Prostate gland (tissue), 2 donors: Measurements from ENCODE around the gene DLL3. TPM values are rescaled to one million over a fixed set of nuclear protein-coding genes. Genes with fewer than 3 reads are reported as not detected.
A peak's percentile ranks its signal among the peaks of the same experiment; 100 is the strongest.

Experiments used
- DNase-seq: peaks from one replicate; pipeline ENCODE4 v3.0.0-alpha.2; 2019; ENCODE audit warnings: low spot score
- H3K27ac ChIP-seq, 2 donors: fragments of 200-600 bp; sonication (generic); 2 replicates each; pipeline ENCODE4 v1.5.1; 2017 to 2019
- H3K27me3 ChIP-seq: fragments of 200-600 bp; sonication (generic); replicated peaks from 2 replicates; pipeline ENCODE4 v1.5.1; 2019; ENCODE audit not compliant: insufficient read depth
- H3K36me3 ChIP-seq, 2 donors: fragments of 200-600 bp; sonication (generic); 1 replicate in 1 of 2; 2 replicates in 1 of 2; pipeline versions ENCODE4 v1.5.1 to v1.8.1; 2017 to 2019
- H3K4me1 ChIP-seq: fragments of 200-600 bp; sonication (generic); replicated peaks from 2 replicates; pipeline ENCODE4 v1.5.1; 2019
- H3K4me3 ChIP-seq, 2 donors: fragments of 200-600 bp; sonication (generic); 2 replicates each; pipeline ENCODE4 v1.5.1; 2017 to 2019
- H3K9me3 ChIP-seq: fragments of 200-600 bp; sonication (generic); 2 replicates; pipeline ENCODE4 v1.5.1; 2017
- CTCF ChIP-seq, 4 experiments: fragments of 200-600 bp in 2 of 4; fragments of 450-650 bp in 2 of 4; sonication (generic) in 2 of 4; IDR thresholded peaks; 1 replicate in 3 of 4; 2 replicates in 1 of 4; pipeline ENCODE4 v1.5.1; 2016 to 2019; ENCODE audit warnings: antibody characterized with exemption in 4 of 4, mild to moderate bottlenecking in 2 of 4, moderate library complexity in 2 of 4
- POLR2A ChIP-seq: fragments of 450-650 bp; IDR thresholded peaks from one replicate; pipeline ENCODE4 v1.6.1; 2016; ENCODE audit warnings: antibody characterized with exemption, mild to moderate bottlenecking
- POLR2AphosphoS5 ChIP-seq: sonication (generic); formaldehyde crosslinking; IDR thresholded peaks from one replicate; pipeline ENCODE4 v1.6.1; 2017; ENCODE audit warnings: antibody characterized with exemption
- WGBS: methylation state at CpG from one replicate; pipeline ENCODE4 v1.1.5; 2018; 5-methylcytosine and 5-hydroxymethylcytosine counted together
- intact Hi-C: fragments of 100-400 bp; cut with DNase I; formaldehyde crosslinking; loops from one replicate; pipeline ENCODE4 v1.14.2; 2022
- total RNA-seq, 2 donors: library from RNA; depleted of rRNA; stranded (reverse); fragments of >200 nt; gene quantifications; one replicate each; pipeline ENCODE4 v1.1.0, GENCODE V29; 2016

Gene DLL3
- total RNA-seq, 2 donors from 2014 or later = 6.3 TPM; not detected in 1

GRCh38 chr19:39502640-39503417 lies 4.1 kb downstream of the DLL3 start:
- no peaks in the 10 kb centered on the region for H3K9me3 ChIP-seq
- WGBS = 19% methylated on average over 40 of the region's 69 CpGs
- H3K4me1 ChIP-seq = no peaks in the 10 kb centered on the region
- H3K27me3 ChIP-seq = peaks cover 6% of the 10 kb centered on the region
- DNase-seq = no peak
- intact Hi-C loops = no loop called here
- H3K4me3 ChIP-seq = no peak overlapping the region
- no peak overlapping the region for H3K27ac ChIP-seq
- TF ChIP-seq POLR2AphosphoS5 = no peak
- peak; percentile 34 to 82 (median 69) for TF ChIP-seq CTCF (IDR thresholded peaks at IDR 0.05)
- no peaks in the 10 kb centered on the region for H3K36me3 ChIP-seq

GRCh38 chr19:39506598-39506943 lies 7.8 kb downstream of the DLL3 start:
- intact Hi-C loops = no loop called here
- TF ChIP-seq POLR2AphosphoS5 = no peak
- no peak for TF ChIP-seq CTCF (IDR thresholded peaks at IDR 0.05)
- no peak for TF ChIP-seq POLR2A
- H3K27me3 ChIP-seq = peaks cover 3% of the 10 kb centered on the region
- H3K36me3 ChIP-seq = no peaks in the 10 kb centered on the region
- H3K4me1 ChIP-seq = no peaks in the 10 kb centered on the region
- 56% methylated on average over 7 of the region's 7 CpGs for WGBS
- no peak overlapping the region for H3K27ac ChIP-seq
- H3K9me3 ChIP-seq = no peaks in the 10 kb centered on the region
- no peak for DNase-seq
- peak overlapping the region in 1 of 2 donors; percentile 29 for H3K4me3 ChIP-seq

GRCh38 chr19:39506944-39507714 lies 8.4 kb downstream of the DLL3 start:
- intact Hi-C loops = no loop called here
- Histone ChIP-seq H3K36me3 (no peaks in the 10 kb centered on the region), H3K4me3 (peak overlapping the region; percentile 7 to 29), H3K9me3 (no peaks in the 10 kb centered on the region), H3K27me3 (peaks cover 3% of the 10 kb centered on the region), H3K27ac (no peak overlapping the region), H3K4me1 (no peaks in the 10 kb centered on the region)
- TF ChIP-seq POLR2A (no peak), POLR2AphosphoS5 (no peak), CTCF (IDR thresholded peaks at IDR 0.05) (no peak)
- DNase-seq = no peak
- WGBS = 10% methylated on average over 51 of the region's 96 CpGs

GRCh38 chr19:39507715-39508364 lies 9.1 kb downstream of the DLL3 start:
- Histone ChIP-seq H3K36me3 (no peaks in the 10 kb centered on the region), H3K27ac (no peak overlapping the region), H3K9me3 (no peaks in the 10 kb centered on the region), H3K4me3 (no peak overlapping the region), H3K27me3 (peaks cover 3% of the 10 kb centered on the region), H3K4me1 (no peaks in the 10 kb centered on the region)
- intact Hi-C loops = no loop called here
- 25% methylated on average over 24 of the region's 24 CpGs for WGBS
- no peak for TF ChIP-seq POLR2A
- no peak for TF ChIP-seq POLR2AphosphoS5
- no peak for TF ChIP-seq CTCF (IDR thresholded peaks at IDR 0.05)
- DNase-seq = no peak
